ENCODE results near the gene FAM9C. TPM values are rescaled to one million over a fixed set of nuclear protein-coding genes. Genes with fewer than 3 reads are reported as not detected.

Gene FAM9C
- total and polyA plus RNA-seq, 2 of the 4 experiments (the other 2 are of a cell fraction) = not detected

DNA sequence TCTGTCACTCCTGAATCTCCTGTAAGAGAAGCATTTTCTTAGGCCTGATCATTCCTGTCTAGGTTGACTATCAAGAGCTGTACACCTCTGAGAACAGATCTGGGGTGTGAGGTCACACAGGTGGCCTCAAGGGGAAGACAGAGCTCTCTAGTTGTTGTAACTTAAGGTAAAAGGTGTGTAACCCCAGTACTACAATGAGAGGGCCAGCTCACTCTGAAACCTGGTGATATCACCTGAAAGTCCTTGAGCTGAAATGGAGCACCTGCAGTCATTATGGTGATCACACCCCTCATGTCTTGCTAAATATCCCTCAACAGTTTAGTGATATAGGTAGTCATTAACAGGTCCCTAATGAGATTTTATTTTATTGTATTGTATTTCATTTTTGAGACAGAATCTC lies 8.8 kb upstream of the FAM9C start:
- H3K23ac ChIP-seq (ENCODE audit: low read depth, low read length) = no peak overlapping the region
- ChIA-PET CTCF (no interaction called here), POLR2A (ENCODE audit: unreplicated experiment) (no interaction called here)
- H4K20me1 ChIP-seq (ENCODE audit: insufficient read depth, low read length) = no peaks in the 10 kb centered on the region
- H3K4me2 ChIP-seq (ENCODE audit: low read depth, low read length) = no peak overlapping the region
- H3K4me1 ChIP-seq (ENCODE audit: control insufficient read depth, insufficient read depth, low read length) = no peaks in the 10 kb centered on the region
- in situ Hi-C loops (cut with MboI; ENCODE audit: low sequenced_read_pairs) = no loop called here
- no peak overlapping the region for H3K27ac ChIP-seq (ENCODE audit: insufficient read depth, low read length)
- intact Hi-C loops (cut with micrococcal nuclease) = no loop called here
- H2BK120ac ChIP-seq (ENCODE audit: low read depth, low read length) = no peak overlapping the region
- H3K18ac ChIP-seq (ENCODE audit: low read depth, low read length) = no peak overlapping the region
- no TSS peak for BruUV-seq (replicated peaks)
- dilution Hi-C loops (cut with HindIII; ENCODE audit: low sequenced_read_pairs, unreplicated experiment) = no loop called here
- H3K4me3 ChIP-seq (ENCODE audit: insufficient read depth, low read depth, low read length) = no peak overlapping the region
- H3K79me1 ChIP-seq (ENCODE audit: low read depth in 1 of 2, low read length in 2 of 2) = no peaks in the 10 kb centered on the region
- H2AFZ ChIP-seq (replicated peaks; ENCODE audit: low read length, poor library complexity) = no peak overlapping the region
- H3K9me3 ChIP-seq (ENCODE audit: control insufficient read depth, insufficient read depth, low read length) = no peaks in the 10 kb centered on the region
- H3K36me3 ChIP-seq (ENCODE audit: control insufficient read depth, insufficient read depth, low read length) = 0 out of 2 replicates have a peak, but pooled peaks cover 1% of the 10 kb centered on the region
- H4K8ac ChIP-seq (ENCODE audit: low read depth in 2 of 2, low read length in 2 of 2) = no peak overlapping the region
- H2BK15ac ChIP-seq (ENCODE audit: low read depth, low read length) = no peak overlapping the region
- no peak overlapping the region for H3K14ac ChIP-seq (replicated peaks; ENCODE audit: low read depth, low read length)
- TF ChIP-seq BHLHE40 (IDR thresholded peaks at IDR 0.05; ENCODE audit: low read depth, low read length) (no peak), MXI1 (IDR thresholded peaks at IDR 0.05; ENCODE audit: borderline replicate concordance, low read depth, low read length) (no peak), POLR2A (IDR thresholded peaks at IDR 0.05; ENCODE audit: low read depth, low read length) (no peak), NFE2L2 (IDR thresholded peaks at IDR 0.05; ENCODE audit: low read depth, low read length) (no peak)
- TF ChIP-seq, protein P1, sequence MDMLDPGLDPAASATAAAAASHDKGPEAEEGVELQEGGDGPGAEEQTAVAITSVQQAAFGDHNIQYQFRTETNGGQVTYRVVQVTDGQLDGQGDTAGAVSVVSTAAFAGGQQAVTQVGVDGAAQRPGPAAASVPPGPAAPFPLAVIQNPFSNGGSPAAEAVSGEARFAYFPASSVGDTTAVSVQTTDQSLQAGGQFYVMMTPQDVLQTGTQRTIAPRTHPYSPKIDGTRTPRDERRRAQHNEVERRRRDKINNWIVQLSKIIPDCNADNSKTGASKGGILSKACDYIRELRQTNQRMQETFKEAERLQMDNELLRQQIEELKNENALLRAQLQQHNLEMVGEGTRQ (IDR thresholded peaks at IDR 0.05; ENCODE audit: low read depth, low read length) = no peak
- H3K27me3 ChIP-seq (ENCODE audit: control insufficient read depth, insufficient read depth, low read length) = no peaks in the 10 kb centered on the region
- H3K56ac ChIP-seq (ENCODE audit: extremely low read depth, insufficient read depth, low read length) = no peak overlapping the region
- ATAC-seq (ENCODE audit: low read depth) = no peak
- H2BK5ac ChIP-seq (ENCODE audit: low read depth, low read length, poor library complexity, severe bottlenecking) = no peak overlapping the region
- no peak overlapping the region for H4K91ac ChIP-seq (ENCODE audit: insufficient read depth, low read depth, low read length)
- H2AK5ac ChIP-seq (ENCODE audit: low read depth, low read length) = no peak overlapping the region
- H3K4ac ChIP-seq (ENCODE audit: low read depth, low read length) = no peak overlapping the region
- no peak overlapping the region for H3K9ac ChIP-seq (ENCODE audit: low read depth, low read length)
- no peak overlapping the region for H2BK20ac ChIP-seq (ENCODE audit: low read depth, low read length)
- H2AK9ac ChIP-seq (replicated peaks; ENCODE audit: low read depth, low read length, poor library complexity) = no peak overlapping the region
- DNase-seq = no peak
- H3K9me1 ChIP-seq (ENCODE audit: insufficient read depth, low read length) = no peaks in the 10 kb centered on the region
- H4K5ac ChIP-seq (ENCODE audit: low read depth, low read length) = no peak overlapping the region
